GM12878 (cell line): ENCODE data around the gene SLC15A3. TPM values are rescaled to one million over a fixed set of nuclear protein-coding genes. Genes with fewer than 3 reads are reported as not detected.

Experiments used
- BCL11A ChIP-seq: IDR thresholded peaks from 2 replicates; pipeline ENCODE4 v1.6.1; 2011; ENCODE audit warnings: low read depth, low read length
- BHLHE40 ChIP-seq, 2 experiments: fragments of 450-650 bp in 1 of 2; IDR thresholded peaks; 2 replicates each; pipeline ENCODE4 v1.6.1; 2011 to 2017; ENCODE audit warnings: low read depth in 2 of 2, borderline replicate concordance in 1 of 2, improper control_type of control experiment in 1 of 2, low read length in 1 of 2, mild to moderate bottlenecking in 1 of 2
- CHD2 ChIP-seq: IDR thresholded peaks from 2 replicates; pipeline ENCODE4 v1.6.1; 2011; ENCODE audit warnings: low read depth, low read length, improper control_type of control experiment, borderline replicate concordance
- EP300 ChIP-seq, 2 experiments: fragments of 150-350 bp in 1 of 2; IDR thresholded peaks; 2 replicates each; pipeline ENCODE4 v1.6.1; 2011 to 2012; ENCODE audit warnings: low read depth in 2 of 2, low read length in 2 of 2, borderline replicate concordance in 1 of 2, improper control_type of control experiment in 1 of 2, inconsistent platforms in 1 of 2; ENCODE audit not compliant: control insufficient read depth in 1 of 2
- IKZF1 ChIP-seq: fragments of 450-650 bp; conservative IDR thresholded peaks from 2 replicates; pipeline ENCODE4 v1.6.1; 2017; ENCODE audit warnings: antibody characterized with exemption, mild to moderate bottlenecking
- IRF4 ChIP-seq: IDR thresholded peaks from 2 replicates; pipeline ENCODE4 v1.6.1; 2011; ENCODE audit warnings: low read depth, low read length
- KLF5 ChIP-seq: fragments of 450-650 bp; IDR thresholded peaks from 2 replicates; pipeline ENCODE4 v1.6.1; 2014; ENCODE audit warnings: mild to moderate bottlenecking; ENCODE audit not compliant: partially characterized antibody
- MTA3 ChIP-seq: IDR thresholded peaks from 2 replicates; pipeline ENCODE4 v1.6.1; 2012; ENCODE audit warnings: low read length, inconsistent platforms, borderline replicate concordance
- MYC ChIP-seq: IDR thresholded peaks from 2 replicates; pipeline ENCODE4 v1.6.1; 2011; ENCODE audit warnings: mild to moderate bottlenecking, low read length, moderate library complexity, inconsistent platforms; ENCODE audit not compliant: insufficient read depth, insufficient replicate concordance, insufficient read length, severe bottlenecking
- NBN ChIP-seq: fragments of 450-650 bp; IDR thresholded peaks from 2 replicates; pipeline ENCODE4 v1.6.1; 2016
- POLR2A ChIP-seq: IDR thresholded peaks from 2 replicates; pipeline ENCODE4 v1.6.1; 2011; ENCODE audit warnings: low read depth, mild to moderate bottlenecking, low read length
- SIN3A ChIP-seq: IDR thresholded peaks from 2 replicates; pipeline ENCODE4 v1.6.1; 2012; ENCODE audit warnings: low read depth, low read length, improper control_type of control experiment
- SIX5 ChIP-seq: IDR thresholded peaks from 2 replicates; pipeline ENCODE4 v1.6.1; 2011; ENCODE audit warnings: mild to moderate bottlenecking, low read depth, low read length, moderate library complexity; ENCODE audit not compliant: severe bottlenecking
- SUZ12 ChIP-seq: fragments of 200-600 bp; sonication (generic); IDR thresholded peaks from one replicate; pipeline ENCODE4 v1.6.1; 2018; ENCODE audit warnings: antibody characterized with exemption, mild to moderate bottlenecking; ENCODE audit not compliant: unreplicated experiment
- polyA plus RNA-seq, 11 experiments: library from polyadenylated mRNA; depleted of rRNA in 4 of 11; unstranded in 6 of 11; stranded (reverse) in 5 of 11; fragments of >200 nt; fragmentation: Nextera tagmentation in 4 of 11; fragmentation: Illumina TruSeq in 1 of 11; extraction: Ambion mirVana in 4 of 11; extraction: Trizol in 1 of 11; gene quantifications; 1 replicate in 1 of 11; 2 replicates in 10 of 11; pipeline versions ENCODE4 v1.2.1 to v1.2.3, GENCODE V29; 2011 to 2016; ENCODE audit warnings: inconsistent platforms in 2 of 11, missing spikeins in 2 of 11, low read depth in 1 of 11
- total RNA-seq, 4 experiments: library from RNA; depleted of rRNA in 3 of 4; stranded (reverse); fragments of >200 nt in 3 of 4; fragmentation: Illumina TruSeq in 1 of 4; extraction: Trizol in 1 of 4; gene quantifications; 2 replicates each; pipeline versions ENCODE4 v1.2.1 to v1.2.3, GENCODE V29; 2013 to 2021
- TF ChIP-seq, protein P1 (sequence below), 3 experiments: IDR thresholded peaks in 2 of 3; conservative IDR thresholded peaks in 1 of 3; 2 replicates each; pipeline ENCODE4 v1.5.1; 2011; ENCODE audit warnings: low read depth in 3 of 3, low read length in 3 of 3, mild to moderate bottlenecking in 3 of 3, control low read depth in 2 of 3, moderate library complexity in 2 of 3, inconsistent platforms in 1 of 3, mixed read lengths in 1 of 3; ENCODE audit not compliant: control insufficient read depth in 2 of 3, insufficient read depth in 1 of 3; ENCODE audit errors: extremely low read depth in 1 of 3
- TF ChIP-seq, protein P2 (sequence below): IDR thresholded peaks from 2 replicates; pipeline ENCODE4 v1.6.1; 2012; ENCODE audit warnings: mild to moderate bottlenecking, low read depth, low read length
- TF ChIP-seq, protein P3 (sequence below): fragments of 450-650 bp; IDR thresholded peaks from 2 replicates; pipeline ENCODE4 v1.6.1; 2017; ENCODE audit warnings: mild to moderate bottlenecking, low read depth, inconsistent platforms; ENCODE audit not compliant: poor library complexity, severe bottlenecking
- TF ChIP-seq, protein P4 (sequence below): fragments of 450-650 bp; IDR thresholded peaks from 2 replicates; pipeline ENCODE4 v1.6.1; 2017; ENCODE audit warnings: borderline replicate concordance

SLC15A3 gene
- total and polyA plus RNA-seq, 10 of the 15 experiments (the other 5 are each of a cell fraction or from before 2014, with no cell fraction given), result 17.7 to 102 (median 55.8) TPM

DNA sequence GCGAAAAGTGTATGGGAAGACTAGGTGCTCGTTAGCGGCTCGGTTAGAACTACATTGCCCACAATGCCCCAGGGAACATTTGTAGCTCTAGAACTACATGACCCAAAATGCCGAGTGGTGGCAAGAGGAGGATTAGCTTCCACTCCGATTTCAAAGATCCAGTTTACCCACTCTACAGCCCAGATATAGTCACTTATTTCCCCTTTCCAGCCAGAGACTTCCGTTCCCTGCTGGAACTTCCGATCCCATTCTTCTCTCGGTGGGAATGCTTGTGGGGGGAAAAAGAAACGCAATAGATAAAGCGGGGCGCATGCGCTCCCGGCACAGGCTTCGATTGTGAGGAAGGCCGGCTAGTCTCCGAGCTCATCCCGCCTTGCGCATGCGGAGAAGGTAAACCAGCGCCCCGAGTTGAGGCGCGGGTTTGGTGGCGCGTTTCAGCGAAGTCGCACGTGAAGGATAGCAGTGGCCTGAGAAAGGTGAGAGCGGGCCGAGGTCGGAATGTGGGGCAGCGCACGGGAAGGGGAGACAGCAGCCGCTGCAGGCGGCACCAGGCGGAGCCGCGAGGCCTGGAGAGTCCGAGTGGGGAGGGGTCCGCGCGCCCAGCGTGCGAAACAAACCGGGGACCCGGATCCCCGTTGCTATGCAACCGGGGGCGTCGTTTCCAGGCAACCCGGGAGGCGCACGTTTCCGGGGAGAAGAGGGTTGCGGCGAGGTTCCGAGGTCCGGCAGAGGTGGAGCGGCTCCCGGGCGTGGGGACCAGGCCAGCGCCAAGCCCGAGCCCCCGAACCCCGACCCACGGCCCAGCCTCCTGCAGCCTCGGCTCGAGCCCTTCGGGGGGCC lies 38.0 kb downstream of the SLC15A3 start, which contains the start of gene TMEM109 (continued):
- TF ChIP-seq, protein P1, sequence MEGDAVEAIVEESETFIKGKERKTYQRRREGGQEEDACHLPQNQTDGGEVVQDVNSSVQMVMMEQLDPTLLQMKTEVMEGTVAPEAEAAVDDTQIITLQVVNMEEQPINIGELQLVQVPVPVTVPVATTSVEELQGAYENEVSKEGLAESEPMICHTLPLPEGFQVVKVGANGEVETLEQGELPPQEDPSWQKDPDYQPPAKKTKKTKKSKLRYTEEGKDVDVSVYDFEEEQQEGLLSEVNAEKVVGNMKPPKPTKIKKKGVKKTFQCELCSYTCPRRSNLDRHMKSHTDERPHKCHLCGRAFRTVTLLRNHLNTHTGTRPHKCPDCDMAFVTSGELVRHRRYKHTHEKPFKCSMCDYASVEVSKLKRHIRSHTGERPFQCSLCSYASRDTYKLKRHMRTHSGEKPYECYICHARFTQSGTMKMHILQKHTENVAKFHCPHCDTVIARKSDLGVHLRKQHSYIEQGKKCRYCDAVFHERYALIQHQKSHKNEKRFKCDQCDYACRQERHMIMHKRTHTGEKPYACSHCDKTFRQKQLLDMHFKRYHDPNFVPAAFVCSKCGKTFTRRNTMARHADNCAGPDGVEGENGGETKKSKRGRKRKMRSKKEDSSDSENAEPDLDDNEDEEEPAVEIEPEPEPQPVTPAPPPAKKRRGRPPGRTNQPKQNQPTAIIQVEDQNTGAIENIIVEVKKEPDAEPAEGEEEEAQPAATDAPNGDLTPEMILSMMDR (IDR thresholded peaks at IDR 0.05 in 2 of 3, conservative IDR thresholded peaks at IDR 0.05 in 1 of 3; ENCODE audit: control insufficient read depth in 2 of 3, extremely low read depth in 1 of 3, insufficient read depth in 1 of 3, low read depth in 3 of 3, low read length in 3 of 3), result no peak
- TF ChIP-seq SUZ12 (no peak), IKZF1 (peak; percentile 96), SIX5 (peak; percentile 98), EP300 (IDR thresholded peaks at IDR 0.05; ENCODE audit: borderline replicate concordance in 1 of 2, control insufficient read depth in 1 of 2, low read depth in 2 of 2, low read length in 2 of 2) (no peak), POLR2A (peak; percentile 70), SIN3A (peak; percentile 38; the same call in 1 of the 2 replicates), IRF4 (no peak), BCL11A (no peak), NBN (0 out of 2 replicates have a peak, but pooled peaks have one; percentile 38), BHLHE40 (IDR thresholded peaks at IDR 0.05; ENCODE audit: borderline replicate concordance in 1 of 2, low read depth in 2 of 2, low read length in 1 of 2) (peak; percentile 89 to 96), MYC (no peak), MTA3 (no peak), CHD2 (no peak), KLF5 (no peak)
- TF ChIP-seq, protein P2, sequence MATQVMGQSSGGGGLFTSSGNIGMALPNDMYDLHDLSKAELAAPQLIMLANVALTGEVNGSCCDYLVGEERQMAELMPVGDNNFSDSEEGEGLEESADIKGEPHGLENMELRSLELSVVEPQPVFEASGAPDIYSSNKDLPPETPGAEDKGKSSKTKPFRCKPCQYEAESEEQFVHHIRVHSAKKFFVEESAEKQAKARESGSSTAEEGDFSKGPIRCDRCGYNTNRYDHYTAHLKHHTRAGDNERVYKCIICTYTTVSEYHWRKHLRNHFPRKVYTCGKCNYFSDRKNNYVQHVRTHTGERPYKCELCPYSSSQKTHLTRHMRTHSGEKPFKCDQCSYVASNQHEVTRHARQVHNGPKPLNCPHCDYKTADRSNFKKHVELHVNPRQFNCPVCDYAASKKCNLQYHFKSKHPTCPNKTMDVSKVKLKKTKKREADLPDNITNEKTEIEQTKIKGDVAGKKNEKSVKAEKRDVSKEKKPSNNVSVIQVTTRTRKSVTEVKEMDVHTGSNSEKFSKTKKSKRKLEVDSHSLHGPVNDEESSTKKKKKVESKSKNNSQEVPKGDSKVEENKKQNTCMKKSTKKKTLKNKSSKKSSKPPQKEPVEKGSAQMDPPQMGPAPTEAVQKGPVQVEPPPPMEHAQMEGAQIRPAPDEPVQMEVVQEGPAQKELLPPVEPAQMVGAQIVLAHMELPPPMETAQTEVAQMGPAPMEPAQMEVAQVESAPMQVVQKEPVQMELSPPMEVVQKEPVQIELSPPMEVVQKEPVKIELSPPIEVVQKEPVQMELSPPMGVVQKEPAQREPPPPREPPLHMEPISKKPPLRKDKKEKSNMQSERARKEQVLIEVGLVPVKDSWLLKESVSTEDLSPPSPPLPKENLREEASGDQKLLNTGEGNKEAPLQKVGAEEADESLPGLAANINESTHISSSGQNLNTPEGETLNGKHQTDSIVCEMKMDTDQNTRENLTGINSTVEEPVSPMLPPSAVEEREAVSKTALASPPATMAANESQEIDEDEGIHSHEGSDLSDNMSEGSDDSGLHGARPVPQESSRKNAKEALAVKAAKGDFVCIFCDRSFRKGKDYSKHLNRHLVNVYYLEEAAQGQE, result no peak
- TF ChIP-seq, protein P3, sequence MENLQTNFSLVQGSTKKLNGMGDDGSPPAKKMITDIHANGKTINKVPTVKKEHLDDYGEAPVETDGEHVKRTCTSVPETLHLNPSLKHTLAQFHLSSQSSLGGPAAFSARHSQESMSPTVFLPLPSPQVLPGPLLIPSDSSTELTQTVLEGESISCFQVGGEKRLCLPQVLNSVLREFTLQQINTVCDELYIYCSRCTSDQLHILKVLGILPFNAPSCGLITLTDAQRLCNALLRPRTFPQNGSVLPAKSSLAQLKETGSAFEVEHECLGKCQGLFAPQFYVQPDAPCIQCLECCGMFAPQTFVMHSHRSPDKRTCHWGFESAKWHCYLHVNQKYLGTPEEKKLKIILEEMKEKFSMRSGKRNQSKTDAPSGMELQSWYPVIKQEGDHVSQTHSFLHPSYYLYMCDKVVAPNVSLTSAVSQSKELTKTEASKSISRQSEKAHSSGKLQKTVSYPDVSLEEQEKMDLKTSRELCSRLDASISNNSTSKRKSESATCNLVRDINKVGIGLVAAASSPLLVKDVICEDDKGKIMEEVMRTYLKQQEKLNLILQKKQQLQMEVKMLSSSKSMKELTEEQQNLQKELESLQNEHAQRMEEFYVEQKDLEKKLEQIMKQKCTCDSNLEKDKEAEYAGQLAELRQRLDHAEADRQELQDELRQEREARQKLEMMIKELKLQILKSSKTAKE, result no peak
- TF ChIP-seq, protein P4, sequence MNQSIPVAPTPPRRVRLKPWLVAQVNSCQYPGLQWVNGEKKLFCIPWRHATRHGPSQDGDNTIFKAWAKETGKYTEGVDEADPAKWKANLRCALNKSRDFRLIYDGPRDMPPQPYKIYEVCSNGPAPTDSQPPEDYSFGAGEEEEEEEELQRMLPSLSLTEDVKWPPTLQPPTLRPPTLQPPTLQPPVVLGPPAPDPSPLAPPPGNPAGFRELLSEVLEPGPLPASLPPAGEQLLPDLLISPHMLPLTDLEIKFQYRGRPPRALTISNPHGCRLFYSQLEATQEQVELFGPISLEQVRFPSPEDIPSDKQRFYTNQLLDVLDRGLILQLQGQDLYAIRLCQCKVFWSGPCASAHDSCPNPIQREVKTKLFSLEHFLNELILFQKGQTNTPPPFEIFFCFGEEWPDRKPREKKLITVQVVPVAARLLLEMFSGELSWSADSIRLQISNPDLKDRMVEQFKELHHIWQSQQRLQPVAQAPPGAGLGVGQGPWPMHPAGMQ, result no peak
